Stimulated activated CD4-positive, alpha-beta T cell treated with anti-CD3 and anti-CD28 coated beads, Interleukin-1b, Interleukin-23, amount 100 ng/mL, for 48 hours (primary cell): ENCODE results near the gene CDT1.

Source experiments
- DNase-seq: peaks from one replicate; pipeline ENCODE4 v3.0.0-alpha.2; 2020

Gene CDT1

DNA sequence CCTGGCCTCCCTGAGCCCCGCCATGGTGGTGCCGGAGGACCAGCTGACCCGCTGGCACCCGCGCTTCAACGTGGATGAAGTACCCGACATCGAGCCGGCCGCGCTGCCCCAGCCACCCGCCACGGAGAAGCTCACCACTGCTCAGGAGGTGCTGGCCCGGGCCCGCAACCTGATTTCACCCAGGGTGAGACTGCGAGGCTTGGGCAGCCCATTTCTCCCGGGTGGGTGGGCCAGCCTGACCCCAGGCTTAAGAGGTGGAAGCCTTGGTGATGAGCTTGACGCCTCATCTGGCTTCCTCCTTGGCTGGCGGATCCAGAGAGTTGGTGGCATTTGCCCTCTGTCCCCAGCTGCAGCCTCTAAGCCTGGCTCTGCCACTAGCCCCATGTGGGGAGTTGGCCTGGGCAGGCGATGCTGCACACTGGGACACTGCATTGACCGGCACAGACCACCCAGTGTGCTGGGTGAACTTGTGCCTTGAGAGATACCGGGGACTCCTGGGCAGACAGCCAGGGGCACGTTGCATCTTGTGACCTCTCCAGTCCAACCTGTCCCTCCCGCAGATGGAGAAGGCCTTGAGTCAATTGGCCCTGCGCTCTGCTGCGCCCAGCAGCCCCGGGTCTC is 3.0 kb downstream of the CDT1 start:
- no peak for DNase-seq

DNA sequence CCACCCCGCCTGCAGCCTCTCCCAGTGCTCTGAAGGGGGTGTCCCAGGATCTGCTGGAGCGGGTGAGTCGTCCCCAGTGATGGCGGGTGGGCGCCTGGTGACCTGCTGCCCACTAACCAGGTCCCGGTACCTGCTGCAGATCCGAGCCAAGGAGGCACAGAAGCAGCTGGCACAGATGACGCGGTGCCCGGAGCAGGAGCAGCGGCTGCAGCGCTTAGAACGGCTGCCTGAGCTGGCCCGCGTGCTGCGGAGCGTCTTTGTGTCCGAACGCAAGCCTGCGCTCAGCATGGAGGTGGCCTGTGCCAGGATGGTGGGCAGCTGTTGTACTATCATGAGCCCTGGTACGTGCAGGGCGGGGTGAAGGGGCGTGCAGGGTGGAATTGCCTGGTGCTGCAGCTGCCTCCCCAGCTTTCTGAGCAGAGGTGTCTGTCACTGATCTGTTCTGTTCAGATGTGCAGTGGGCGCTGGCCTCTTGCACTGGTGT is 3.6 kb downstream of the CDT1 start:
- DNase-seq = no peak

DNA sequence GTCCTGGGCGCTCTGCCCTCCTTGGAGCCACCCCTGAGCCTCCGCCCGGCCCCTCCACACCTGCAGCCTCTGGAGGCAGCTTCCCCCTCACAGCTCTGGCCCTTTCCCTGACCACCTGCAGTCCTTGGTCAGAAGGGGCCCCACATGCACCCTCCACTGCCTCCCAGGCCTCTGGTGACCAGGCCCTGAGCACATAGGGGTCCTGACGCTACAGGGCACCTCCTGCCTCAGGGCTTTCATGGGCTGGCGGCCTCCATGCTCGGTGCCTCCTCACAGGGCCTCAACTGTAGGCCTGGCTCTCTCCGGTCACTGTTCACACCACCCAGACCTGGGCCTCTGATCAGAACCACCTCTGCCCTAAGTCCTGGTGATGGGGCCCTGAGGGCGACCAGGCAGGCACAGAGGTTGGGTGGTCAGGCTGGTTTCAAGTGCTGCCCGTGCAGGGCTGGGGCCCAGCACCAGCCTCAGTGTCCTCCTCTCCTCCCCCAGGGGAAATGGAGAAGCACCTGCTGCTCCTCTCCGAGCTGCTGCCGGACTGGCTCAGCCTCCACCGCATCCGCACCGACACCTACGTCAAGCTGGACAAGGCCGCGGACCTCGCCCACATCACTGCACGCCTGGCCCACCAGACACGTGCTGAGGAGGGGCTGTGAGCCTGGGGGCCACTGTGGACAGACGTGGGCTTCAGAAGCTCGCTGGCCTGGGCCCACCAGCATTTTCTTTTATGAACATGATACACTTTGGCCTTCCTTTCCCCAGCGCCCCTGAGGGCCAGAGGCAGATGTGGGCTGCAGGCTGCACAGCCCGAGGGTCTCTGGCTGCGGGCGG is 4.3 kb downstream of the CDT1 start:
- DNase-seq = no peak

DNA sequence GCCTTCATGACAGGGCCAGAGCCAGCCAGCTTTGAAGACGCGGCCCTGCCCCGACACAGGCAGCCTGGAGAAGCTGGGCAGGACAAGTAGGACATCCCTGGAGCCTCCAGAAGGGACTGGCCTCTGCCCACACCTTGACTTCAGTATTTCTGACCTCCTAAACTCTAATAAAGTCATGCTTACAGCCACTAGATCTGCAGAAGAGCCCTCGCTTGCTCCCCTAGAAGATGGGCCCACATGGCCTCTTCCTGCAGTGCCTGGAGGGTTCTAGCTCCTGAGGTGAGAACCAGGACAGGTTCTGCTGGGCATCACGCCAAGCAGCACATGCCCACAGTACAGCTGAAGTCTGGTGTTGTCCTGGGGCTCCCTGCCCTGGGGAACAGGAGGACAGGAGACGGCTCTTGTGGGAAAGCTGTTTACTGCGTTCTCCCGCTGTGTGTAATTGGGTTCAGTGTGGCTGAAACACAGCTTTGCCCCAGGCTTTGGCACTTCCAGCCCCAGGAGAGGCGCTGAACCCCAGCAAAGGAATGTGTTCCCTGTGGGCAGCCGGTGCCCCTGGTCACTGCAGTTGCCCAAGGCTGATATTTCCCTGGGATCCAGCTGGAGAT is 5.6 kb downstream of the CDT1 start:
- no peak for DNase-seq

DNA sequence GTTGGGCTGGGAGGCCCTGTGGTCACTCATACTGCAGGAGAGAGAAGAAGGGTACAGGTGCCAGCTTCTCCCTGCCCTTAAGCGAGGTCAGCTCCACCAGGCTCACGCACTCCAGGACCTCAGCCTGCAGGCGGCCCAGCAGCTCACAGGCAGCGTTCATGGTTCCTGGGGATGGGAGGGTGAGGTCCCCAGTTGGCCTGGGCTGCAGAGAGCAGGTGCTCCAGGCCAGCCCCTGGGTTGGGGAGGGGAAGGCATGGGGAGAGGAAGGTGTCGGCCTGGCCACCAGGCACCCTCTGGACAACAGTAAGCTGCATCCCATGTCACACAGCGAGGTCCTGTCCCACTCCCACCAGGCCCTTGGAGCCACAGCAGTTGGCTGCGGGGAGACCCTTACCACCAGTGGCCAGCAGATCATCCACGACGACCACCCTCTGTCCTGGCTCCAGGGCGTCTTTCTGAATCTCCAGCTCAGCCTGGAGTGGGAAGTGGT is 6.1 kb downstream of the CDT1 start:
- no peak for DNase-seq

DNA sequence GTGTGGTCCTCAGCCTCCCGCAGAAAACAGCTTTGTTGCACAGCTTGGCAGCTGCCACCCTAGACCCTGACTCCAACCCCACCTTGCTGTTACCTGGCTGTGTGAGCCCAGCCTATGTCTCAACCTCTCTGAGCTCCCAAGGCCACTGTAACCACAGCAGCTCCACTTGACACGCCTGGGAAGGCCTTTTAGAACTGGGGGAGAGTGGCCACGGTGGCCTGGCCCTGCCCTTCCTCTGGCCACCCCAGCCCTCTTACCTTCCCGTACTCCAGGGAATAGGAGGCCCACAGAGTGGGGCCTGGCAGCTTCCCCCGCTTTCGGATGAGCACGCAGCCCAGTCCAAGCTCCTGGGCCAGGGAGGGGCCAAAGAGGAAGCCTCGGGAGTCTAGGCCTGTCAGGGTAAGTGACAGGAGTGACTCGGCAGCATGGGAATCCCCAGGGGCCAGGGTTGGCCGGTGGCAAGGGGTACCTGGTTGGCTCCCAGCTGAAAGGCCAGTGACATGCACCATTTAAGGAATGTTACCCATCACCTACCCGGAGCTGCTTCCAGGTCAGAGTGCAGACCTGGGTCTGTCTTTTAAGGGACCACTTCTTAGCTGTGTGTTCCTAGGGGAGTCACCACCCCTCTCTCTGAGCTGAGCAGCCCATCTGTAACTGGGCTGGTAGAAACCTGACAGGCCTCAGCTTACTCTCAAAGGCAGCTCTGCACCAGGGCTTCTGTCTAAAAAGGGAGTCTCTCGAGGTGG is 6.8 kb downstream of the CDT1 start:
- DNase-seq = peak; percentile 63

DNA sequence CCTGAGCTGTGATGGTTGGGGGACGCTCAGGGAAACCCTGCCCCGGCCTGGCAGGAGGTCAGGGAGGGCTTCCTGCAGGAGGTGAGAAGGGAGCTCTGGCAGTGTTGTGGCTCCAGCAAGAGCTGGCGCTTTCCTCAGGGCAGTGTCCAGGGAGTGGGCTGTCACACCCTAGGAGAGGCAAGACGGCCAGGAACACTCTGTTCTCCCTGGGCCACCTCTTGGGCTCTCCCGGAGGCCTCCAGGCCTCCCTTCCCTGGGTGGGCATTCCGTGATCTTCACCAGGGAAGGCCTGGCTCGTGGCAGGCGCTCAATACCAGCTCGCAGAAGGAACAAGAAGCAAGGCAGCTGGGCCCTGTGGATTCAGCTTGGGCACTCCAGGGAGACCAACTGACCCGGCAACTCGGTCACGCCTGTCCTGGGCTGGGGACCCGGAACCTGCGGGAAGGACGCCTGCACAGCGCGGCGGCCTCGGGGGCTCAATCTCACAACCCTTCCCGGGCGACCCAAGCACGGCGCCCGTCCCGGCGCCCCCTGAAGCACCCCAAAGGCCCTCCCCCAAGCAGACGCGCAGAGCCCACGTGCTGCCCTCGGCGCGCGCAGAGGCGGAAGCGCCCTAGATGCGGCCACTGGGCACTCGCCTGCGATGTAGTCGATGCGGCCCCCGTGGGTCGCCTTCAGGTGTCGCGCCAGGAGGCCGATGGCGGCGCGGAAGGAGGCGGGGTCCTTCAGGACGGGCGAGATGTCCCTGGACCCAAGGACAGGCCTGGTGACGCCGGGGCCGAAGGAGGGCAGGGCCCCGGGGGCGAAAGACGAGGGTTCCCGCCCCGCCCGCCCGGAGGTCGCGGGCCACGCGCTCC is 7.6 kb downstream of the CDT1 start:
- peak; percentile 64 for DNase-seq

DNA sequence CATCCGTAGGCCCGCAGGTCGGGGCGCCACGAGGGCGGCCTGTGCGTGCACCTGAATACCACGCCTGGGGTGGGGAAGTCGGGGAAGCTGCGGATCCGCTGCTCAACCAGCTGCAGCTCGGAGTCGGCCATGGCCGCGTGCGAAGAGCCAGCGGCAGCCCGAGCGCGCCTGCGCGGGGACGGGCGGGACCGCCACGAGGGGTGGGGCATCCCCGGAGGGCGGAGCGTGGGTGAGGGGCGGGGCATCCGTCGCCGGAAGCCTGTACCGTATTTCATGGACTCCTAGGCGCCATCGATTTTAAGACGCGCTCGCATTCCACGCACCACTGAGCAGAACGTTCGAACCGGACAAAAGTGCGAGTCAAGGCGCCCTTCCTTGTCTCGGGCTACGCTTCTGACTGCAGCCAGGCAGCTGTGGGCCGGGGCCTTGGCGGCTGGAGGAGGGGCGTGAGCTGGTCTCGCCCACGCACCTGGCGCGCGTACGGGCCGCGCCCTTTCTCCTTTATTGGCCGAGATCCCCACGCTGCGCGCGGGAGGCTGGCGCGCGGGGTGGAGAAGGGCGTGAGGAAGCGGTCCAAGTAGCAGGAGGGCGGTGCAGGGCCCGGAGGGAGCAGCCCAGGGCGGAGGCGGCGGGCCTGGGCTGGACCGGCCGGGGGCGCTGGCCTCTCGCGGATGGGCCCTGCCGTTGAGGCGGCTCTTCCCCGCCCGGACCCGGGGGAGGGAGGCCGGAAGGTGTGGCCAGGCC is 8.4 kb downstream of the CDT1 start, which contains the start of gene APRT:
Gene APRT, minus strand, starts transcription at position 160 of the 744 bp plus-strand sequence. Its CDS starts 29 bp downstream, at position 131.
- peak; percentile 97 for DNase-seq

DNA sequence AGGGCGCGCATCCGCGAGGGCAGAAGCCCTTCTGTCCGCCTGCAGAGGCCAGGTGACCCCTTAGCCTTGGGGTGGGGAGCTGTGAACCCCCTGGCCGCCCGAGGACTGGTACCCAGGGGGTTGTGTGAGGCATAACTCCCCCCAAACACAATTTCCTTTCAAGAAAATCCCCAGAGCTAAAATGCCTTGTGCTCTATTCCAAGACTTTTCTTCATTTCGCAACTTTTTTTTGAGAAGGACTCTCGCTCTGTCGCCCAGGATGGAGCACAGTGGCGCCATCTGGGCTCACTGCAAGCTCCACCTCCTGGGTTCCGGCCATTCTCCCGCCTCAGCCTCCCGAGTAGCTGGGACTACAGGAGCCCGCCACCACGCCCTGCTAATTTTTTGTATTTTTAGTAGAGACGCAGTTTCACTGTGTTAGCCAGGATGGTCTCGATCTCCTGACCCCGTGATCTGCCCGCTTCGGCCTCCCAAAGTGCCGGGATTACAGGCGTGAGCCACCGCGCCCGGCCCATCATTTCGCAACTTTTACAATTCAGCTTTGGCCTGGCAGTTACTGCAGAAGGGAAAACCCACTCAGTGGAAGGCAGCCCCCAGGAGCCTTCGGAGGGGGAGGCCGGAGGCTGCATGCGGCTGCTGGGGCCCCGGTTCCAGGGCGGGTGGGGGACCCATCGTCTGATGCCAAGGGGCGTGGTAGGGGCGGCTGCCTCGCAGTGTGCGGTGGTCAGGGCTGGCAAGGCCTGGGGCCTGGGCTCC is 9.1 kb downstream of the CDT1 start:
- DNase-seq = peak; percentile 47

DNA sequence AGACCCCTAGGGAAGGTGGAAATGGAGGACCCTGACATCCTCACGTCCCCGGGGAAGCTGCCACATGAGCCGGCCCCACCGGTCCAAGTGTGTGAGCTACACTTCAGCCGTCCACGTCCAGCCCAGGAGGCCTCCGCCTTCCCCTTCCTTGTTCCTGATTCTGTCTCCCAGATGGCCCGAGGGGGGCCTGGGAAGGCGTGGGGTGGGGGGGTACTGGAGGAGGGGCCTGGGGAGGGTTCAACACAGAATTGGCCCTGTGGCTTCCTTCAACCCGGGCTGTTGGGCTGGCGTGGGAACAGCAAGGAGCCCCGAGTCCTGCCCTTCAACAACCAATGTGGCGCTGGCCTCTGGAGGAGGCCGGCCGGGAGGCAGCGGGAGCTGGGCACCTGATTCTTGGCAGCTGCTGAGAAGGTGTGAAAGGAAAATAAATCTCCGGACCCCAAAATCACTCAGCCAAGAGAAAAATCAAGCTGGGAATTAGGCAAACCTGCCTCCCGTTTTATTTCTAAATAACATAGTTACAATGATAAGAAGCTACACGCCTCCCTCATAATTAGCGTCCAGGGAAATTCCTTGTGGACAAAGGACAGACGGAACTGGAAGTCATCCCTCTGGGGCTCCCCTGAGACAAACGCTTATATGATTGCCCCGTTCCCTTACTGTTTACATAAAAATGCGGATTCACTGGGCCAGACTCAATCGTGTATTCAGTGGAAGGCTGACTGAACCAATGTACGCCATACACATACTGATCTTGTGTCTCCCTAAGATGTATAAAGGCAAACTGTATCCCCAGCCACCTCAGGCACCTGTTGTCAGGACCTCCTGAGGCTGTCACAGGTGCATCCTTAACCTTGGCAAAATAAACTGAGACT is 9.9 kb downstream of the CDT1 start:
- no peak for DNase-seq

DNA sequence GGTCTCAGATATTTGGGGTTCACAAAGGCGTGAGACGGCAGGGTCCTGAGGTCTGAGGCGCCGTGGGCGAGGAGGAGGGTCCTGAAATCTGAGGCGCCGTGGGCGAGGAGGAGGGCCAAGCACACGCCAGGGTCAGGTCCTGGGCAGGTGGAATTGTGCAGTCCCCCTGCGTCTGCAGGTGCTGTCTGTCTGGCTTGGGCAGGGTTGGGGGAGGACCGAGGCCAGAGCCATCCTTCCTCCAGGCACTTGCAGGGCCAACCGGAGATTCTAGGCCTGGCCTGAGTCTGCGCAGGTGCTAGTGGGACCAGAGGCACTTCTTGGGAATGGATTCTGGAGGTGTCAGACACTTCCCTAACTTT is 10.5 kb downstream of the CDT1 start:
- no peak for DNase-seq

DNA sequence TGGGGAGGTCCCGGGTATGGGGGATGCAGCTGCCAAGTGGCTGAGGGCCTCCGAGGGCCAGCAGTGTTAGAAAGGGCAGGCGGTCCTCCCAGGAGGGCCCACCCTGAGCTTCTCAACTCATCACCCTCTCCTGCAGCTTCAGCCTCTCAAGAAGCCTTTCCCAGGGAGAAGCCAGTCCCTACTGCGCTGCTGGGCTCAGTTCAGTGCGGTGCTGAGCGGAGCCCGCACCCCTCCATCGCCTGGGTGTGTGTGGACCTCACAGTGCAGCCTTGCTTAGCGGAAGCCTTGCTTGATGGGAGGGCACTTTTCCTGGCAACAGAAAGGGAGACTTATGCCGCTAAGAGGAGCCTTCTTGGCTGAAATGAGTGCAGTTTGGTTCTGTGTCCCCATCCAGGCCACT is 11.6 kb downstream of the CDT1 start:
- DNase-seq = no peak

DNA sequence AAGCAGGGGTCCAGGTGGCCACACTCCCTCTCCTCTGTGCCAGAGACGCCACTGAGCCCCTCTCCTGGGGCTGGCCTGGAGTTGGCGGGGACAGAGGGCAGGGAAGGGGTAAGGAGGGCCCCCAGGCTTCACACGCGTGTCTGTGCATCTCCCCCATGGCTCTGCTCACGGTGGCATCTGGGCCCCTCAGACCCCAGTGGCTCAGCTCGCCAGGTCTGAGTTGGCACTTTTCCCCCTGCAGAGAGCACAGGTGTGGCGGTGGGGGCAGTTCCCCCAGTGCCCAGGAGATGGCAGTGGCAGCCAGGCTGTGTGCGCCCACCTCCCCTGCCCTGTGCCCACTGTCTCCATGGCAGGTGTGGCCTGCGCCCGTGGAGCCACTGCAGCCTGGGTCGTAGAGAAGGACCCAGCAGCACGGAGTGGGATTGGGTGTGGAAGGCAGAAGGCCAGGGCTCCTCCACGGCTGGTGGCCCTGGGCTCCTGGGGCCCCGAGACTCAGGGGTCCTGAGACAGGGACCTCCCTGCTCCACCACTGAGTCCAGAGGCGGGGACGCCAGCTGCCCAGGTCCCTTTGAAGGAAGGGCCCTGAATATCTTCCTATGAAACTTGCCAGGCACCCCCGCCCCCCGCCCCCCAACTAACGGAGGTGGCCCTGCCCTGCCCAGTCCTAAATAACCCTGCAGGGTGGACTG is 12.5 kb downstream of the CDT1 start:
- peak; percentile 55 for DNase-seq

DNA sequence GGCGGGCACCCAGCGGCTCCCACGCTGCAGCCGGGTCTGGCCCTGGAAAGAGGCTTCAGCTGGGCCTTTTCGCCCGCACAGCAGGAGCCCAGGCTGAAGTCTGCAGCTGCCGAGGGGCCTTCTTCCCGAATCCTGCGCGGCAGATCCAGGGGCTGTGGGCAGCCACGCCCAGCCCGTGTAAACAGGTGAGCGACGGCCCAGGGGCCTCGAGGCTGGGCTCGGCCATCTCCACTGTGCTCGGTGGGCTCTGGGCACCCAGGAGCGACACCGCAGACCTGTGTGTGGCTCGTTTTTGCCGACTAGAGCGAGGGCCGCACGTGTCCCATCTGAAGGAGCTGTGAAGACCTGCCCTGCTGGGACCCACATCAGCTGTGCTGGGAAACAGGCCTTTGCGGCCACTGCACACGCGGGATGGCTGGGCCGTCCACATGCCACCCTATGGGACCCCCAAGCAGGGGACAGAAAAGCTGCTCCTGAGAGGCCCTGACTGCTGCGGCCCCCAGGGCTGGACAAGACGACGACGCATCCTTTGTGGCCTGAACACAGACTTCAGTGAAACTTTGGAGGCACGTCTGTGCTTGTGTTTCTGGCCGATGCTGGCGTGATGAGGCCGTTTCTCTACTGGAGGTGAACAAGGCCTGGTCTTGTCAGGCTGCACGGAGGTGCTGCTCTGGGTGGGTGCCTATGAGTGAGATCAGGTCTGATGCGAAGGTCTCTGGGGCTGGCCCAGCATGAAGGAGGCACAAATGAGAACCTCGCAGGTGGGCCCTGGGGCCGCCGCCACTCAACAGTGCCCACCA is 13.3 kb downstream of the CDT1 start:
- no peak for DNase-seq

DNA sequence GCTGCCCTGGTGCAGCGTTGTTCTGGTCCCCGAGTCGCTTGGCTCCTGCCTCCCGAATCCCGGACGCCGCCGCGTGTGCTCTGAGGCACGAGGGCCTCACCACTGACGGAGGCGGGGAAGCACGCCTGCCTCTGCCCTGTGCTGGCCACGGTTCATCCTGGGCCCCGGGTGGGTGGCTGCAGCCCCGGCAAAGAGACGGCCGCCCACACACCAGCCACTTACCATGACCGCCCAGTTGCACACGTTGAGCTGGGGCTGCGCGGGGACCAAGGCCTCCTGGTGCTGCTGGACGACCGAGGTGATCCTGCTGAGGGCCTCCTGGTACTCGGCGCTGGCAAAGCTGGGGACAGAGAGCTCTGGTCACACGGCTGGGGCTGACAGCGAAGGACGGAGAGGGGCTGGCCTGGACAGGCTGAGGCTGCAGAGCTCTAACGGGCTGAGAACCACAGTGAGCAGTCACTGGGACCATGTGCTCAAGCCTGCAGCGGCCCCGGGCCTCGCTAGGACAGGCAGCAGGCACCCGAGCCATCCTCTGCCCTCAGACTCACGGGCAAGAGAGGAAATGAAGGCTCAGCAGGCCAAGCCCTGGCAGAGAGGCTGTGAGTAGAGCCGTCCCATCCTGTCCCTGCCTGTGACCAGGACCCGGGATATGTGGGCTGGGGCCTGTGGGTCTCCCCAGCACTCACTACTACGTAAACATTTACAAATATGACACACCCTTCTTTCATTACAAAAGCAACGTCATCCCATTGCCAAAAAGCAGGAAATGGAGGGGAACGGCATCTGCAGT is 14.4 kb downstream of the CDT1 start:
- DNase-seq = no peak

DNA sequence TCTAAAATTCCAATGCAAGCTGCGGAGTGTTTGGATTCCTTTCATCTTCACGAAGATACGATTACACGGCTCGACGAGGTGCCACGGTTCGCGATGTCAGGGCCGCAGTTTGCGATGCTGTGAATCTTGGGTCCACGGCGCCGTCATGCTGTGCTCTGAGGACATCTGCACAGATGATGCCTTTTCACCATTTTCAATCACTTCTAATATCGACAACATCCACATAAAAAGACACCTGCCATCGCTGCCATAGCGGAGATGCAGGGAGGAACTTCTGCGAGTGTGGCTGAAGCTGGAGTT is 14.9 kb downstream of the CDT1 start:
- no peak for DNase-seq

DNA sequence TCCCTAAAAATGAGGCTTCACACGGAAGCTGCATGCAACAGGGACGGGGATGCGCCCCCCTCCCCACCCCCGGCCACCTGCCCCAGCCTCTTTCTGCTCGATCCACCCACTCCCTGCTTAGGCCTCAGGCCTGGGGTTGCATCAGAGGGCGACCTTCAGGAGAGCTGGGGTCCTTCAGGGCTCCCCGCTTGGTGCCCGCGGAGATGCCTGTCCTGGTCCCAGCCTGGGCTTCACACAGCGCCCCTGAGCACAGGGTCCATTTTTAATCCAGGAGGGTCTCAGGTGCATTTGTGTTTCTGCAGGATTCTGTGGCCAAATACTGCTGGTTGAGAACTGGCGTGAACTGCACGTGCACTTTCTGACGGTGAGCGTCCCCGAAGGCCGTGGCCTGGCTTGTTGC is 15.5 kb downstream of the CDT1 start:
- DNase-seq = no peak
